Astrocyte of the spinal cord (primary cell): ENCODE results near the gene METTL1.
A peak's percentile ranks its signal among the peaks of the same experiment; 100 is the strongest.

Experiments
- DNase-seq: peaks from one replicate; pipeline ENCODE4 v3.0.0; 2011; ENCODE audit warnings: low read depth, low spot score
- H3K4me3 ChIP-seq: 2 replicates; pipeline ENCODE4 v1.5.1; 2011; ENCODE audit warnings: low read depth, mild to moderate bottlenecking, low read length, moderate library complexity
- in situ Hi-C: cut with HindIII; loops from 2 replicates; pipeline ENCODE4 v1.10.0; 2017; ENCODE audit warnings: low sequenced_read_pairs
- TF ChIP-seq, protein P1 (sequence below): IDR thresholded peaks from 2 replicates; pipeline ENCODE4 v1.5.1; 2012; ENCODE audit warnings: low read depth, mild to moderate bottlenecking, low read length, inconsistent platforms

Gene METTL1

DNA sequence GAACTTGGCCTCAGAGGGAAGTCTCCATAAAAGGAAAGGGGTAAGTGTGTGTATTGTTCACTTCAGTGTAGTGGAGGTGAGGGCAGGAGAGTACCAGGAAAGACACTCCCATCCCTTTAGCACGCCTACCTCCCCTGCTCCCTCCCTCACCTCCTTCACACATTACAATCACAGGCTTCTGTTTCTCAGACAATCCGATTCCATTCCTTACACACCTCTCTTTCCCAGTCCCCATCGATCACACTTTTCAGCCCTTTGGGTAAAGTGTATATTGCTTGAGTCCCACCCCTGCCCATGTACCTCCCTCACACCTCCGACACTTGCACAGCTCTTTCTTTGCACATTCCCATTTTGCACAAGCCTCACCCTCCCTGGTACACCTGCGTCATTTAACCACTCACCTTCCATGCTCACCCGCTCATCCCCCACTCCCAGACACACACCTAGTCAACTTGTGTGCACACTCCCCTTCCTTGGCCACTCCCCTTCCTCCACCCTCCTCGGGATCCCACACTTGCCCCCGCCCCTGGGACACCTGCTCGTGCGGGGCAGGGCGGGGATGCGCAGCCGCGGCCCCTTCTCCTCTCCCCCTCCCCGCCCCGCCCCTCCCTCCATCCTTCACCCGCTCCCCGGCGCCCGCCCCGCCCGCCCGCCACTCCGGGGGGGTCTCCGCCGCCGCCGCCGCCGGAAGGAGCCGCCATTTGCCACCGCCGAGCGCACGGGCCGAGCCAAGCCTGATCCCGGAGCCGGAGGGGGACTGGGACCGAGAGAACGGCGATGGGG lies 17.3 kb downstream of the METTL1 start, which contains the start of gene MARCHF9:
Gene MARCHF9 (plus strand): TSS at position 693 of the 783 bp plus-strand sequence. CDS start 426 bp downstream, outside the sequence.
- TF ChIP-seq, protein P1, sequence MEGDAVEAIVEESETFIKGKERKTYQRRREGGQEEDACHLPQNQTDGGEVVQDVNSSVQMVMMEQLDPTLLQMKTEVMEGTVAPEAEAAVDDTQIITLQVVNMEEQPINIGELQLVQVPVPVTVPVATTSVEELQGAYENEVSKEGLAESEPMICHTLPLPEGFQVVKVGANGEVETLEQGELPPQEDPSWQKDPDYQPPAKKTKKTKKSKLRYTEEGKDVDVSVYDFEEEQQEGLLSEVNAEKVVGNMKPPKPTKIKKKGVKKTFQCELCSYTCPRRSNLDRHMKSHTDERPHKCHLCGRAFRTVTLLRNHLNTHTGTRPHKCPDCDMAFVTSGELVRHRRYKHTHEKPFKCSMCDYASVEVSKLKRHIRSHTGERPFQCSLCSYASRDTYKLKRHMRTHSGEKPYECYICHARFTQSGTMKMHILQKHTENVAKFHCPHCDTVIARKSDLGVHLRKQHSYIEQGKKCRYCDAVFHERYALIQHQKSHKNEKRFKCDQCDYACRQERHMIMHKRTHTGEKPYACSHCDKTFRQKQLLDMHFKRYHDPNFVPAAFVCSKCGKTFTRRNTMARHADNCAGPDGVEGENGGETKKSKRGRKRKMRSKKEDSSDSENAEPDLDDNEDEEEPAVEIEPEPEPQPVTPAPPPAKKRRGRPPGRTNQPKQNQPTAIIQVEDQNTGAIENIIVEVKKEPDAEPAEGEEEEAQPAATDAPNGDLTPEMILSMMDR = no peak

DNA sequence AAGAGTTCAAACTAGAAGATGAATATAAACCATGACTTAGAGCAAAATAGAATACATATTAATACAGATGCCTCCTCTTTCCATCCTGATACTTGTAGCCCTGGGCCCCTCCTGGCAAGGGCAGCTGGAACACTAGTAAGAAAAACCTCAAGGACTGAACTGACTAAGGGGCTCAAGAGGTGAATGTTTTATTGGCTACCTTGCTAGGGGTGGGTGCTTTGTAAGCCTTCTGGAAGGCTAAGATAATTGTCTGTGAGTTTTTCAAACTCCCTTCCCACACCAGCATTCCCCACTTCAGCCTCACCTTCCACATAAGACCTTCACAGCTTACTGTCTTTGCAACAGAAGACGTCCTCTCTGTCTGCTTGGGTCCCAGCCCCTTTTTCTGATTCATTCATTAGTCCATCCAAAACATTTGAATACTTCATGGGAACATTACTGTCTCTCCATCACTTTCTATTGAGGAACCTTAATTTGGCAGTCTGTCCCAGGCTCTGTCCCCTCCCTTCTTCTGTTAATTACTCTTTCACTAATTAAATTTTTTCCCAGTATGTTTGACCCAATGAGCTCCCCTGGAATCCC lies 18.1 kb downstream of the METTL1 start:
- no peak overlapping the region for H3K4me3 ChIP-seq
- in situ Hi-C loops = no loop called here
- no peak for DNase-seq
- TF ChIP-seq, protein P1 = no peak

More for the DNA sequence above, 17.3 kb downstream of the METTL1 start, which contains the start of gene MARCHF9:
- in situ Hi-C loops = no loop called here
- DNase-seq = no peak
- H3K4me3 ChIP-seq = peak within 1 kb of the TSS; percentile 46

DNA sequence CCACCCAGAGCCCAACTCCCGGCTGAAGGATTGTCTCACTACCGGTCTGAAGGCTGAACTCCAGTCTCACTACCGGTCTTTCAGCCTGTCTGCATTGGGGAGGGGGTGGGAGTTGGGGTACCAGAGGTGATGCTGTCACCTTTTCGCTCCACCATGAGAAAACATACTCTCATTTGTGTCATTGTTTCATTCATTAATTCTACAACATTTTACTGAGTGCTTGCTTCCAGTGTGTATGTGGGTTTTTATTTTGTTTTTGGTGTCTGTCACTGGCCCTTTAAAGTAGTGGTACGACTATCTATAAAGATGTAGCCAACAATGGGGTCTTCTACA lies 19.3 kb downstream of the METTL1 start:
- H3K4me3 ChIP-seq = peak overlapping the region; percentile 23
- no peak for DNase-seq
- in situ Hi-C loops = no loop called here
- TF ChIP-seq, protein P1 = no peak

DNA sequence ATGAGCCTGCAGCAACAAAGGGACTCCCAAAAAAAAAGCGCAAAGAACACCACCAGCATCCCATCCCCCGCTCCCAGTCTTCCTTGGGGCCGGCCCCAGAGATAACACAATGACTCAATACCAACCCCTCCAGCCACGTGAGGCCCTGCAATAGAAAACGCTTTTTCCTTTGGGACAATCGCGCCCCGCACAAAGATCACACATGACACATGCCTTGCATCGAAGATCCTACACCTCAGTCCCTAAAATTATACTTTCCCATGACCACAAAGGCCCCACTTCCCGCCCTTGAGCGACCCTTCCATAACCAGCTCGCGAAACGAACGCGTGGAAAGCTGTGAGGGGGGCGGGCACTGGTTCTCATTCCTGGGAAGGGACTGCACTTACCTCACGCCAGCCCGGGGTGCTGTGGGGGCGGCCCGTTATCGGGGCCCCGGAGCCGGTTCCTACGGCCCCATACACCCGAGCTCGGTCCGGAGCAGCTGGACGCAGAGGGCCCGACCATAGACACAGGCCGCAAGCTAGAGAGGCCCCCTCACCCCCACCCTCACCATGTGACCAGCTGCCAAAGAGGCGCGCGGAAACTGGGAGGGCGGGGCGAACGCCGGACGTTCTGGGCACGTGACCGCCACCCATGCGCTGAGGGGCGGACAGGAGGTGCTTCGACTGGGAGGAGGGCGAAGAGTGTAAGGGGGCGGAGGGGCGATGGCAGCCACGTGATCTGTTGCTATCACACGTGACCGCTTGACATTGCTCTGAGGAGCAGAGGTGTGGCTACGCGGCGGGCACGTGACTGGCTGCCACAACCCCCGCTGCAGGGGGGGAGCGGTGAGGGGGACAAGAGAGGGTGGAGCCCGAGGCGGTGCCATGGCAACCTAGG lies 19.9 kb downstream of the METTL1 start, which contains the start of gene CDK4:
Gene CDK4 (minus strand): TSS at position 523 of the 880 bp plus-strand sequence. CDS start 593 bp downstream, outside the sequence.
- peak within 1 kb of the TSS; percentile 94 for H3K4me3 ChIP-seq
- in situ Hi-C loops = no loop called here
- TF ChIP-seq, protein P1 = no peak

DNA sequence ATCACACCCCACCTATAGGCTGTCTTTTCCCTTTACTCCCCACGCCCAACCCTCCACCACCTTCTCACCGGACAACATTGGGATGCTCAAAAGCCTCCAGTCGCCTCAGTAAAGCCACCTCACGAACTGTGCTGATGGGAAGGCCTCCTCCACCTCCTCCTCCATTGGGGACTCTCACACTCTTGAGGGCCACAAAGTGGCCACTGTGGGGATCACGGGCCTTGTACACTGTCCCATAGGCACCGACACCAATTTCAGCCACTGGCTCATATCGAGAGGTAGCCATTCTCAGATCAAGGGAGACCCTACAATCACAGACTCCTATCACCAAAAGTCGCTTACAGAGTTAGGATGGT lies 20.5 kb downstream of the METTL1 start:
- H3K4me3 ChIP-seq = peak overlapping the region; percentile 94
- TF ChIP-seq, protein P1 = no peak
- in situ Hi-C loops = no loop called here
- DNase-seq = no peak

More for the DNA sequence above, 19.9 kb downstream of the METTL1 start, which contains the start of gene CDK4:
- DNase-seq = peak; percentile 100
